ENCODE measurements around the gene KIAA1210. TPM values are rescaled to one million over a fixed set of nuclear protein-coding genes. Genes with fewer than 3 reads are reported as not detected.

KIAA1210 gene
- total RNA-seq, 1 donor from 2014 or later: 0.56 TPM

DNA sequence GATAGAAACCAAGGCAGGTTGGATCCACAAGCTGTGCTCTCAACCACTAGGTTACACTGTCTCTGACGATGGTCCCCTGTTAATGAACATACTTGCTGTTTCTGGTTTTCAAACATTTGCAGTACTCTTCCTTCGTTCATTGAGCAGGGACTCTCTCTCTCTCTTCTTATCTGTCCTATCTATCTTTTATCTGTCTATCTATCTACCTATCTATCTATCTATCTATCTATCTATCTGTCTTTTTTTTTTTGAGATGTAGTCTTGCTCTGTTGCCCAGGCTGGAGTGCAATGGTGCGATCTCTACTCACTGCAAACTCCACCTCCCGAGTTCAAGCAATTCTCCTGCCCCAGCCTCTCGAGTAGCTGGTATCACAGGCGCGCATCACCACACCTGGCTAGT is 64.2 kb downstream of the KIAA1210 start:
- Mint-ChIP-seq H3K4me1 (peaks cover 9% of the 10 kb centered on the region), H3K27me3 (ENCODE audit: low read depth) (no peaks in the 10 kb centered on the region), H3K36me3 (no peaks in the 10 kb centered on the region), H3K4me3 (no peak overlapping the region), H3K9me3 (peaks cover 32% of the 10 kb centered on the region), H3K27ac (no peak overlapping the region)
- TF ChIP-seq, protein P1, sequence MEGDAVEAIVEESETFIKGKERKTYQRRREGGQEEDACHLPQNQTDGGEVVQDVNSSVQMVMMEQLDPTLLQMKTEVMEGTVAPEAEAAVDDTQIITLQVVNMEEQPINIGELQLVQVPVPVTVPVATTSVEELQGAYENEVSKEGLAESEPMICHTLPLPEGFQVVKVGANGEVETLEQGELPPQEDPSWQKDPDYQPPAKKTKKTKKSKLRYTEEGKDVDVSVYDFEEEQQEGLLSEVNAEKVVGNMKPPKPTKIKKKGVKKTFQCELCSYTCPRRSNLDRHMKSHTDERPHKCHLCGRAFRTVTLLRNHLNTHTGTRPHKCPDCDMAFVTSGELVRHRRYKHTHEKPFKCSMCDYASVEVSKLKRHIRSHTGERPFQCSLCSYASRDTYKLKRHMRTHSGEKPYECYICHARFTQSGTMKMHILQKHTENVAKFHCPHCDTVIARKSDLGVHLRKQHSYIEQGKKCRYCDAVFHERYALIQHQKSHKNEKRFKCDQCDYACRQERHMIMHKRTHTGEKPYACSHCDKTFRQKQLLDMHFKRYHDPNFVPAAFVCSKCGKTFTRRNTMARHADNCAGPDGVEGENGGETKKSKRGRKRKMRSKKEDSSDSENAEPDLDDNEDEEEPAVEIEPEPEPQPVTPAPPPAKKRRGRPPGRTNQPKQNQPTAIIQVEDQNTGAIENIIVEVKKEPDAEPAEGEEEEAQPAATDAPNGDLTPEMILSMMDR (IDR thresholded peaks at IDR 0.05; ENCODE audit: unreplicated experiment): no peak
- DNase-seq (ENCODE audit: low spot score in 2 of 2, unreplicated experiment in 2 of 2): no peak

DNA sequence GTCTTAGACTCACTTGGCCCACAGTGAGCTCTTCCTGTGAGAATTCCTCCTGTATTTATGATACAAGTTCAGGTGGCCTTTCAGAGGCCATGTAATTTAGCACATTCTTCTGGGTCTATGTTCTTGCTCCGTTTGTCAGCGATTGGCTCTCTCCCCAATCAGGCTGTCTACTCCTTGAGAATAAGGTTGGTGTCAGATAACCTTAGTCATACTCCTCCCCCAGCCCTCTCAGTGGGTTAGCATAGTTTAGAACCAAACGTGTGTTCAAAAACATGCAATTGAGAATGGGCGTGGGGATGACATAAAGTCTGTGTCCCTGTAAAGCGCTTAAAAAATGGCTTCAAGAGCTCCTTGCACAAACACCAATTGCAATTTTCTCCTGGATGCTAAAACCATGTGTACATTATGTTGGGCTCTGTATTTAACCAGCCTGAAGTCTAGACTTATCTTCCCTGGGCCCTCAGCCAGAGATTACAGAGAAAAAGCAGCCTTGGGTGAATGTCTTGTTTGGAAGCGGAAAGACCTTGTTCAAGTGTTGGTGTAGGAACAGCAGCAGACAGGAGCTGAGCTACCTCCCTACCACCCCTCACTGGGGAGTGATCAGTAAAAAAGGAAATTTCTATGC is 64.8 kb downstream of the KIAA1210 start:
- TF ChIP-seq, protein P1 (IDR thresholded peaks at IDR 0.05; ENCODE audit: unreplicated experiment): no peak
- Mint-ChIP-seq H3K4me3 (no peak overlapping the region), H3K4me1 (peaks cover 9% of the 10 kb centered on the region), H3K9me3 (peaks cover 32% of the 10 kb centered on the region), H3K27ac (no peak overlapping the region), H3K27me3 (ENCODE audit: low read depth) (no peaks in the 10 kb centered on the region), H3K36me3 (no peaks in the 10 kb centered on the region)
- DNase-seq (ENCODE audit: low spot score in 2 of 2, unreplicated experiment in 2 of 2): no peak

DNA sequence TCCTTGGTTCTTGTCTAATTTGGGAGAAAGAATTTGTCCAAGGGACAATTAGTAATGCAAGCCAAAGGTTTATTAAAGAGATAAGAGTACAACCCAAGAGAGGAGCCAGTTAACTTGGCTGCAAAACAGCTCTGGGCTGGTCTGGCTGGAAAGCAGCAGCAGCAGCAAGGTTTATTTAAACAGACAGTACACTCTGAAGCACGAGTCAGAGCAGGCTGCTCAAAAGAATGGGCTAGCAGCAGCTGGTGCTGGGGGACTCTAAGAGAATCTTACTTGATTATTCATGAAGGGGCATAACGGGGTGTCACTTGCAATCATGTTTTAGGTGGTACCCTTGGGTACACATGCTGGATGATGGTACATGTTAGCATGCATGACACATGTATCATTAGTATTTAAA is 71.9 kb downstream of the KIAA1210 start:
- Mint-ChIP-seq H3K4me3 (no peak overlapping the region), H3K9me3 (peaks cover 22% of the 10 kb centered on the region), H3K27me3 (ENCODE audit: low read depth) (no peaks in the 10 kb centered on the region), H3K36me3 (no peaks in the 10 kb centered on the region), H3K27ac (no peak overlapping the region), H3K4me1 (no peaks in the 10 kb centered on the region)
- TF ChIP-seq, protein P1 (IDR thresholded peaks at IDR 0.05; ENCODE audit: unreplicated experiment): no peak
- no peak for DNase-seq (ENCODE audit: low spot score in 2 of 2, unreplicated experiment in 2 of 2)

DNA sequence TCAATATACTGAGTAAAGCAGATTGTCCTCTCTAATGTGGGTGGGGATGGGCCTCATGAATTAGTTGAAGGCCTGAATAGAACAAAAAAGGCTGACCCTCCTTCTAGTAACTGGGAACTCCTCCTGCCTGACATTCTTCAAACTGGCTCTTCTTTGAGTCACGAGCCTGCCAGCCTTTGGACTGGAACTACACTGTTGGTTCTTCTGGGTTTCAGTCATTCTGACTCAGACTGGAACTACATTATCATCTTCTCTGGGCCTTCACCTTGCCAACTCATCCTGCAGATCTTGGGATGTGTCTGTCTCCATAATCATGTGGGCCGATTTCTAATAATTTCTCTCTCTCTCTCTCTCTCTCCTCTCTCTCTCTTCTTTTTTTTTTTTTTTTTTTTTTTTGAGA is 81.7 kb downstream of the KIAA1210 start:
- no peak overlapping the region for H3K4me3 Mint-ChIP-seq

DNA sequence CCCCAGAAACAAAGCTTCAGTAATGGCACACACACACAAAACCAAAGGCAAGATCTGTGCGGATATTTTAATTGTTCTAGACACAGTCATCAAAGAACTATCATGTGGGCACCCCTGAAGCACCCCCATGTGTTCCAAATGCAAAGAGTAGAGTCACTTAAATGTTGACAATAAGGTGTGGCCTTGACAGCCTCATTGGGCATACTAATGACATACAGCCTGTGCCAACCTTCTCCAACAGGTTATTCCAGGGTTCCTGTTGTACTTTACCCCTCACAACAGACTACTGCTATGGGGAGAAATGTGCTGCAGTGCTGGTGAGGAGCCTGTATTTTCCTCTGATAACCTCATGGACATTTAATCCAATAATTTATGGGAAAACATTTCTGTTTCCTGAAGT is 84.6 kb downstream of the KIAA1210 start:
- H3K4me3 Mint-ChIP-seq: no peak overlapping the region
- TF ChIP-seq, protein P1 (IDR thresholded peaks at IDR 0.05; ENCODE audit: unreplicated experiment): no peak
- DNase-seq (ENCODE audit: low spot score in 2 of 2, unreplicated experiment in 2 of 2): no peak
- H3K36me3 Mint-ChIP-seq: no peaks in the 10 kb centered on the region
- H3K9me3 Mint-ChIP-seq: peaks cover 28% of the 10 kb centered on the region
- H3K4me1 Mint-ChIP-seq: no peaks in the 10 kb centered on the region
- no peak overlapping the region for H3K27ac Mint-ChIP-seq
- H3K27me3 Mint-ChIP-seq (ENCODE audit: low read depth): no peaks in the 10 kb centered on the region

More for the DNA sequence above, 81.7 kb downstream of the KIAA1210 start:
- TF ChIP-seq, protein P1 (IDR thresholded peaks at IDR 0.05; ENCODE audit: unreplicated experiment): no peak
- no peak for DNase-seq (ENCODE audit: low spot score in 2 of 2, unreplicated experiment in 2 of 2)
- H3K36me3 Mint-ChIP-seq: no peaks in the 10 kb centered on the region
- H3K27ac Mint-ChIP-seq: no peak overlapping the region
- H3K27me3 Mint-ChIP-seq (ENCODE audit: low read depth): no peaks in the 10 kb centered on the region
- peaks cover 50% of the 10 kb centered on the region for H3K9me3 Mint-ChIP-seq
- H3K4me1 Mint-ChIP-seq: no peaks in the 10 kb centered on the region

DNA sequence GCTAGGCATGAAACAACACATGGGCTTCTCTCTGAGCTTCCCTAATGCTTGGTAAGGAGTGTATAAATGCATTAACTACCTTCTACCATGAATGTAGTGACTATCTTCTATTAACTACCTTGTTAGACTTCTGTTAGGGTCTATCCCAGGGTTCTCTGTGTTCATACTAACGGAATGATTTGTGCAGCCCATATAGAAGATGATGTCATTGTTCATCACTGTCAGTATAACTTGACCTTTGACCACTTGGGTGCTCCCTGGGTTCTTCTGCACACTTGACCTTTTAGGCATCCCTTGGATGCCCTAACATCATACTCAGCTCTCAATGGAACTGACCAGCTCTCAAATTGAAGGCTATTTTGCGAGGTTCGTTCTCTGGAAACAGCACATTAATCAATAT is 85.6 kb downstream of the KIAA1210 start:
- Mint-ChIP-seq H3K27me3 (ENCODE audit: low read depth) (no peaks in the 10 kb centered on the region), H3K4me1 (no peaks in the 10 kb centered on the region), H3K4me3 (no peak overlapping the region), H3K36me3 (no peaks in the 10 kb centered on the region), H3K27ac (no peak overlapping the region), H3K9me3 (peaks cover 28% of the 10 kb centered on the region)
- TF ChIP-seq, protein P1 (IDR thresholded peaks at IDR 0.05; ENCODE audit: unreplicated experiment): no peak
- no peak for DNase-seq (ENCODE audit: low spot score in 2 of 2, unreplicated experiment in 2 of 2)
